Nephron progenitor cell (in vitro differentiated cells): ENCODE results near the gene ESPL1.
A peak's percentile ranks its signal among the peaks of the same experiment; 100 is the strongest.

ENCODE experiments used
- DNase-seq: peaks from one replicate; pipeline ENCODE4 v3.0.0; 2021
- H3K27ac Mint-ChIP-seq: 2 replicates; pipeline ENCODE4 v1.8.0; 2021; ENCODE audit warnings: mild to moderate bottlenecking, moderate library complexity, mixed read lengths
- H3K27me3 Mint-ChIP-seq: 2 replicates; pipeline ENCODE4 v1.8.0; 2021; ENCODE audit warnings: mild to moderate bottlenecking, low read depth, mixed read lengths; ENCODE audit not compliant: poor library complexity
- H3K36me3 Mint-ChIP-seq: 2 replicates; pipeline ENCODE4 v1.8.0; 2021; ENCODE audit warnings: low read depth, mixed read lengths
- H3K4me1 Mint-ChIP-seq: 2 replicates; pipeline ENCODE4 v1.8.0; 2021; ENCODE audit warnings: mixed read lengths
- H3K4me3 Mint-ChIP-seq: 2 replicates; pipeline ENCODE4 v1.8.0; 2021; ENCODE audit warnings: mild to moderate bottlenecking, moderate library complexity, mixed read lengths
- H3K9me3 Mint-ChIP-seq: 2 replicates; pipeline ENCODE4 v1.8.0; 2021; ENCODE audit warnings: mild to moderate bottlenecking, moderate library complexity, mixed read lengths
- CTCF ChIP-seq: fragments of 200-600 bp; sonication (generic); IDR thresholded peaks from 2 replicates; pipeline ENCODE4 v1.5.0; 2021; ENCODE audit warnings: antibody characterized with exemption

ESPL1 gene

GRCh38 chr12:53334822-53335221, 66.7 kb downstream of the ESPL1 start:
- peak overlapping the region; percentile 71 for H3K27ac Mint-ChIP-seq
- no peaks in the 10 kb centered on the region for H3K36me3 Mint-ChIP-seq
- no peak for DNase-seq
- peaks cover 21% of the 10 kb centered on the region for H3K27me3 Mint-ChIP-seq
- H3K4me3 Mint-ChIP-seq: no peak overlapping the region
- no peaks in the 10 kb centered on the region for H3K9me3 Mint-ChIP-seq
- H3K4me1 Mint-ChIP-seq: peaks cover 64% of the 10 kb centered on the region
- TF ChIP-seq CTCF: no peak

GRCh38 chr12:53336181-53336681, 68.1 kb downstream of the ESPL1 start, which contains the start of gene SP7:
SP7 (minus strand) TSS chr12:53336354; CDS start chr12:53335646, 708 bp downstream.
- Mint-ChIP-seq H3K9me3 (no peaks in the 10 kb centered on the region), H3K27ac (no peak within 1 kb of the TSS), H3K36me3 (no peaks in the 10 kb centered on the region), H3K4me1 (peaks cover 64% of the 10 kb centered on the region), H3K4me3 (peak within 1 kb of the TSS; percentile 42), H3K27me3 (peaks cover 19% of the 10 kb centered on the region)
- peak; percentile 26 for DNase-seq
- TF ChIP-seq CTCF: no peak

GRCh38 chr12:53338017-53338416, 69.9 kb downstream of the ESPL1 start:
- no peak for DNase-seq
- H3K27me3 Mint-ChIP-seq: peaks cover 19% of the 10 kb centered on the region
- no peak overlapping the region for H3K27ac Mint-ChIP-seq
- peaks cover 59% of the 10 kb centered on the region for H3K4me1 Mint-ChIP-seq
- no peak overlapping the region for H3K4me3 Mint-ChIP-seq
- no peaks in the 10 kb centered on the region for H3K36me3 Mint-ChIP-seq
- no peak for TF ChIP-seq CTCF
- H3K9me3 Mint-ChIP-seq: no peaks in the 10 kb centered on the region

- no peak for TF ChIP-seq CTCF
- H3K4me3 Mint-ChIP-seq: no peak overlapping the region
- H3K4me1 Mint-ChIP-seq: peaks cover 59% of the 10 kb centered on the region
- no peak overlapping the region for H3K27ac Mint-ChIP-seq
- peaks cover 15% of the 10 kb centered on the region for H3K27me3 Mint-ChIP-seq
- no peak for DNase-seq
- no peaks in the 10 kb centered on the region for H3K9me3 Mint-ChIP-seq
- no peaks in the 10 kb centered on the region for H3K36me3 Mint-ChIP-seq
These were observed 70.8 kb downstream of the ESPL1 start for GRCh38 chr12:53338916-53339315.

GRCh38 chr12:53340398-53340797, 72.3 kb downstream of the ESPL1 start:
- no peak overlapping the region for H3K4me3 Mint-ChIP-seq
- TF ChIP-seq CTCF: no peak
- no peaks in the 10 kb centered on the region for H3K36me3 Mint-ChIP-seq
- H3K27ac Mint-ChIP-seq: no peak overlapping the region
- H3K27me3 Mint-ChIP-seq: peaks cover 8% of the 10 kb centered on the region
- peaks cover 56% of the 10 kb centered on the region for H3K4me1 Mint-ChIP-seq
- H3K9me3 Mint-ChIP-seq: no peaks in the 10 kb centered on the region
- DNase-seq: no peak
